ENCODE data around the gene SMARCA2.

The SMARCA2 gene

DNA sequence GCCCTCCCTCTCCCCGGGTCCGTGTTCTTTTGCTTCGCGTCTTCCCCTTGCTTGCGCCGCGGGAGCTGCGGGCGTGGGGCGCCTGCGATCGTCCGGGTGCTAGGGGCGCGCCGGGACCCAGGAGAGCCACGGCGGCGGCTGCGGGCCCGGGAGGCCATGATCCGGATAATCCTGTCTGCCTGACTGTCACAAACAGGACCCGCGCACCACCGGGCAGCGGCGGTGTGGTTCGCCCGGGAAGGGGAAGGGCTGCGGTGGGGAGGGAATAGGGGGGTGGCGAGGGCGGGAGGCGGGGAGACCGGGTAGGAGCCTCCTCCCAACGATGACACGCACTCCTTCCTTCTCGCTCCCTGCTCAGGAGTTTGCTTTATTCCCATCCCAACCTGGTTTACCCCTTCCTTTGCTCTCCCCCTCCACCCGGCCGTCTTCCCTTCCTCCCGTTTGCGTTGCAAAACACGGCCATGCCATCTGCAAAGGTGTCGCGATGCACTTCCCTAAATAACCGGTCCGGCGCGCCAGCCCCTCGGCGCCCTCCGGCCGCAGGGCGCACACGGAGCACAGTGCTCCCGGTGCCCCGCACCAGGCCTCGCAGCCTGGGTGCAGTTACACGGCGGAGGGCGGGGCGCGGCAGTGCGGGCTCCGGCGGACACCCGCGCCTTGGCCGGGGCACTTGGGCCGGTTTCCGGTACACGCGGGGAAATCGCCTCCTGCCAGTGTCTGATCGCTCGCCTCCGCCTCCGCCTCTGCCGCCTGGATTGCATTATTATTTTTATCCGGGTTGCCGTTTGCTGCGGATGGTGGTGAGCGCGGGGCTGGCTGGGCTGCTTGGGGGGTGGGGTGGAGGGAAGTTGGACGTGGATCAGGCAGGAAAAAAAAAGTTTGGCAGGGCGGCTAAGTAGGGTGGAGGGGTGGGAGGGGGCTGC lies 1.5 kb downstream of the SMARCA2 start:
- DNase-seq (ENCODE audit: low read depth): peak; percentile 49

- DNase-seq (ENCODE audit: low read depth): peak; percentile 61
These were observed 2.4 kb downstream of the SMARCA2 start for GRCh38 chr9:2017331-2018161.

DNA sequence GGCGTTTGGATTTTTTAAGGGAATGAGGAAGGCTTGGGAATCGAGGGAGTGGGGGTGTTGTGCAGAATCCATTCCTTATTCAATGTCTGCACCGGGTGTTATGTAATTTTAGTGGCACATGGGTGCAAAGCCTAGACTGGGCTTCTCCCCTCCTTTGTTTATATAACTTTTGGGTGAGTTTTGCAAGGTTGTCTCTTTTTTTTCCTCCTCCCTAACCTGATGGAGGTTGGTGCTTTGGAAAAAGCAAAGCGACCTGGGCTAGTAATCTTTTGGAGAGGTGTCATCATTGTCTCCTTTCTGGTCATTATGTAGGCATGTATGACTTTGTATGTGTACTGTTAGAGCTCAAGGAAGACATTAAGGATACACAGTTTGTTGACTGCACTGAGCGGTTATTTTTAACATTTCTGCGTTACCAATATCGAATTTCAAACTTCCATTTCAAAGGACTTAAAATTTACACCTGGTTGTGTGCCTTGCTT lies 3.1 kb downstream of the SMARCA2 start:
- DNase-seq (ENCODE audit: low read depth): no peak

- DNase-seq (ENCODE audit: low read depth): no peak
These were observed 3.8 kb downstream of the SMARCA2 start for GRCh38 chr9:2018764-2019558.

DNA sequence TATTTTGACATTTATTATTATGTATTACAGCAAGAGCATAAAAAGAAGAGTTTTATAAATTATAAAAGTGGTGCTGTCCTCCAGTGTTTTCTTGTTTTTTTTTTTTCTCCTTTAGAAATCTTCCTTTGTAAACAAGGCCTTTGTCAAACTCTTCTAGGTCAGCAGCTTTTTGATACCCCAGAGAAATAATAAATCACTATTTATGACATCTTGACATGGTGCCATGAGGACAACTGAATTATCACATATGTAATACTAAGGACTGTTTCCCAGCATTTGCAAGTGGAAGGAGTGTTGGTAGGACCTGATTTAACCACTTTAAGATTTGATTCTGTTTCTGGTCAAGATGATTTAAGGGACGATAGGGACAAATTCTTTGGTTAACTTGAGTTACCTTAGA lies 4.6 kb downstream of the SMARCA2 start:
- DNase-seq (ENCODE audit: low read depth): no peak

- no peak for DNase-seq (ENCODE audit: low read depth)
These were observed 6.6 kb downstream of the SMARCA2 start for GRCh38 chr9:2021731-2022130.

GRCh38 chr9:2022560-2022959 lies 7.4 kb downstream of the SMARCA2 start:
- DNase-seq (ENCODE audit: low read depth): no peak

DNA sequence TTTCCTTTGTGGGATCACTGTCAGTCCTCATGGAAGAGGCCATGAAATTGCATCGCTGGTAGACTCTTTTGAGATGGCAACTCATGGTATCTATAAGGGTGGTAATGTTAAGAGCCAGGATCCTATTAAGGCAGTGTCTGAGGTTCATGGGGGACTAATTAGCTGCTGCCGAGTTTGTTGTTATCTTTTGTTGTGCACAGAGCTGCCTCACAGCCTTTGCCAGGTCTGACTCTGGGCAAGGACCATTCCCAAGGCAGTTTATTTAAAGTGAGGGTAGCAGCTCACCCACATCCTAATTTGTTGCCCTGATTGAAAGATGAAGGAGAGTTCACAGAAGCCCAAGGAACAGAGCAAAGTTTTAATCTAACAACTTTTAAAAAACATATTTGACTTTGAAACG lies 7.9 kb downstream of the SMARCA2 start:
- DNase-seq (ENCODE audit: low read depth): no peak

DNA sequence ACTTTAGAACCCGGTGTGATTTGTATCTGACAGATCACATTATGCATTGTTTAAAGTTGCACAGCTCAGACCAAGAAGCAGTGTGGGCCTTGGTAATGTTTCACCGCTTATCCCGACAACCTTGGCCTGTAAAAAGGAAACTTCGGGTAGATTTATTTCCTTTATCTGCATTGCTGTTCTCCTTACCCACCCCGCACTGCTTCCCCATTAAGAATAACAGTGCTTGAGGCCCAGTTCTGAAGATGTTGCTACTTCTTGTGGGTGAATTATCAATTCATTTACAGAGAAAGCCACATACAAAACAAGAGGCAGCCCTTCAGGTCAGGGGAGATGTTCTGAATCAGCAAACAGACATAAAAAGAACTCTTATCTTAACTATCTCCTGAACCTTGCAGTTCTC lies 8.4 kb downstream of the SMARCA2 start:
- DNase-seq (ENCODE audit: low read depth): no peak

- DNase-seq (ENCODE audit: low read depth): no peak
These were observed 10.0 kb downstream of the SMARCA2 start for GRCh38 chr9:2024888-2025782.

DNA sequence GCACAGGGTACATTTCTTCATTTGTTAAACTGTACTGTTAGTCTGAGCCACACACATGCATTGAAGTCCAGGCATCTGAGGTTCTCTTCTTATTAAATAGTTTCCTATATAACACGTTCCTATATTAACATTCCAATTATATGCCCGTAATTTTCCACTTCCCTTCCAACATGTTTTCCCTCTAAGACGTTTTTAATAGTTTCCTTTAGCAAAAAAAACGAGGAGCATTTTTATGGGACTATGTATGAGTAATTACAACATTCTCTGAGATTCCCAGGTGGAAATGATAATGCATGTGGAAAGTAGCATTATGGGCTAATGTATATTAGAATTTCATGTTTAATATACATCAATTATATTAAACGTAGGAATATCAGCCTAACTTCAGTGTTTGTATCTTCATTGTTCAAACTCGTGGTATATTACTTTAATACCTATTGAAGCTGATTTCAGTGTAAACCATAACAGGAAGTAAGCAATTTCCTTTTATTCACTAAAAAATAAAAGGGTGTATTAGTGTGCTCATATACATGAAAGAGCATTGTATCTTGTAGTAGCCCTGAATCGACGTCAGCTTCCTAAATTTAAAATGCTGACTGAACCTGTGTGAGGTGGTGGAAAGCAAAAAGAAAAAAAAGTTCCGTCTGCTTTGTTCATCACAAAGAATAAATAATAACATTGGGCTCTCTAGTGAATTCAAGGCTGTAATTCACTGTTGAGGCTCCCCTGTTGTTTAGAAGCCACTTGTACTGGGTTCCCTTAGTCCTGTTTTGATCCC lies 11.3 kb downstream of the SMARCA2 start:
- no peak for DNase-seq (ENCODE audit: low read depth)

- DNase-seq (ENCODE audit: low read depth): no peak
These were observed 12.5 kb downstream of the SMARCA2 start for GRCh38 chr9:2027543-2028160.

DNA sequence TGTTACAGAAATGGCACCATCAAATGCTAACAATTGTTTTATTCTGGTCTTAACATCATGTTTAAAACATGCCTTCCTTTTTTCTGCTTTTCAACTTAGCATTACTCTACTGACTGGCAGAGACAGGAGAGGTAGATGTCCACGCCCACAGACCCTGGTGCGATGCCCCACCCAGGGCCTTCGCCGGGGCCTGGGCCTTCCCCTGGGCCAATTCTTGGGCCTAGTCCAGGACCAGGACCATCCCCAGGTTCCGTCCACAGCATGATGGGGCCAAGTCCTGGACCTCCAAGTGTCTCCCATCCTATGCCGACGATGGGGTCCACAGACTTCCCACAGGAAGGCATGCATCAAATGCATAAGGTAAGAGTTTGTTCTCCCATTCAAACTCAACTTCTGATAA lies 13.7 kb downstream of the SMARCA2 start:
- no peak for DNase-seq (ENCODE audit: low read depth)

DNA sequence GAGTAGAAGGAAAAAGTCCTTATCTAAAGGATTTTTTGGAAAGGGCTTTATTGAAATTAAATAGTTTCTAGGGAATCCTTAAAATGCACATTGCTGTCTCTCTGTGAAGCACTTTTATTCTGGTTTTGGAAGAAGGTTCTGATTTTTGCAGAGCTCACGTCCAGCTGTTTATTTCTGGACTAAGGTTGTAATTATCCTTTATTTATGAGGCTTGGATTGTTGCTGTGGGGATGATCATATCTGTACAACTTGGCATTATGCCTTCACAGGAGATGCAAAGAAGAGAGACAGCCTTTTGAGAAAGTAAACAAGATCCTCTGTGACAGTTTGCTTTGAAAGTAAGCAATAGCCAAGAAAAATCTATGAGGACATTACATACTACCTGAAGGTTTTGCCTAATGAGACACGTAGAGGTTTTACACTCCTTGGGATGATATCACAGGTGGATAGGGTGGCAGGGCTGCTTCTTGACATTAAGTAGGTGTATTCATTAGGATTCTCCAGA lies 14.6 kb downstream of the SMARCA2 start:
- no peak for DNase-seq (ENCODE audit: low read depth)

DNA sequence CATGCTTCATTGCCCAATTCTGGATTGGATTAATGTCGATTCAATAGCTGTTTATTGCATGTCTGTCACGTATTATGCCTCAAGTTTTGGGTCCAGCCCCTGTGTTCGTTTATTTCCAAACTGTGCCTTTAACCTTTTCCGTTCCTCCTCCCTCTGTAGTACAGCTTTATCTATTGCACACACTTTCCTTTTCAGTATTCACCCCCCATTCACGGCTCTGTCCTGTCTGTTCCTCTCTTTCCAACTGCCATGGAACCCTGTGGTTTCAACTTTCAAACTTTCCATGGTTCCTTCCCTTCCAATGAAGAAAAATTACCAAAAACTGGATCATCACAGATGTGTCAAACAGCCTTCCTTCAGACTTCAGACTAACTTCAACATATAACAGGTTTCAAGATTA lies 17.1 kb downstream of the SMARCA2 start:
- DNase-seq (ENCODE audit: low read depth): no peak

- DNase-seq (ENCODE audit: low read depth): no peak
These were observed 21.7 kb downstream of the SMARCA2 start for GRCh38 chr9:2036844-2037243.

DNA sequence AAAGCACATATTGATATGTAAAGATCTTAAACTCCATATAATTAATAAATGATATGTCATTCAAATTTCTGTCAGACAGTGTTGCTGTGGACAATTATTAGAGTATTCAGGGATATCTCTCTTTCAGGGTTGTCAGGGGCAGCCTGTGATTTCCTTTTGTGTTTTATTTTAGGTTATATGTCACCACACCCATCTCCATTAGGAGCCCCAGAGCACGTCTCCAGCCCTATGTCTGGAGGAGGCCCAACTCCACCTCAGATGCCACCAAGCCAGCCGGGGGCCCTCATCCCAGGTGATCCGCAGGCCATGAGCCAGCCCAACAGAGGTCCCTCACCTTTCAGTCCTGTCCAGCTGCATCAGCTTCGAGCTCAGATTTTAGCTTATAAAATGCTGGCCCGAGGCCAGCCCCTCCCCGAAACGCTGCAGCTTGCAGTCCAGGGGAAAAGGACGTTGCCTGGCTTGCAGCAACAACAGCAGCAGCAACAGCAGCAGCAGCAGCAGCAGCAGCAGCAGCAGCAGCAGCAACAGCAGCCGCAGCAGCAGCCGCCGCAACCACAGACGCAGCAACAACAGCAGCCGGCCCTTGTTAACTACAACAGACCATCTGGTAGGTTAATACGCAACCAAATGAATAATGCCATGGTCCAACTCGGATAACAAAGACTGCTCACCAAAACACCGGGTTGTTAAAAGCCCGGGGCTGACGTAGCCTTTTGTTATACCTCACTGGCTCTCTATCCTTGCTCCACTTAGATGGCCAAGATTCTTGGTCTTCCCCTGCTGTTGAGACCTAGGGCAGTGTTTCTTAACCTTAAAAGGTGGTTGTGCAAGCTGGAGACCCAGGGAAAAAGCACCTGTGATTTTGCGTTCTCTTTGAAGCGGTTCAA lies 24.4 kb downstream of the SMARCA2 start:
- no peak for DNase-seq (ENCODE audit: low read depth)

DNA sequence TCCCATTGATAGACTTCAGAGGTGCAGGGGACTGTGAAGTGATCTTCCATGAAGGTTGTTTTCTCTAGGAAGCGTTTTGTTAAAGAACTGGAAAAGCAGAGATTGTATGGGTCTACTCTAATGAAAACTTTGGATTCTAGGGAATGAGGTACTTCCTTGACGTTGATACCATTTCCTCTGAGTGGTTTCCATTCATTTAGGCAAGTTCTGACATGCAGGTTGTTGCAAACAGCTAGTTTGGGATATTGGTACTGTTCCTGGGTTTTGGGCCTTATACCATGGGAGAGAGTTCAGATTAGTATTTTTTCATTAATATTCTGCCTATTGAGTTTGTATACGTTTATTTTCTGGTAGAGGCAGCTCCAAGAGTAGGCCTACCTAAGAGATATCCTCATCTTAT lies 25.7 kb downstream of the SMARCA2 start:
- DNase-seq (ENCODE audit: low read depth): no peak

- no peak for DNase-seq (ENCODE audit: low read depth)
These were observed 26.6 kb downstream of the SMARCA2 start for GRCh38 chr9:2041736-2042135.
